Omental fat pad (tissue), 4 donors: ENCODE results near the gene IFFO2. TPM values are rescaled to one million over a fixed set of nuclear protein-coding genes. Genes with fewer than 3 reads are reported as not detected.

Experiments
- ATAC-seq: fragments of 150-250 bp; one replicate; pipeline ENCODE4 v1.9.1; 2016; ENCODE audit warnings: mild to moderate bottlenecking, moderate library complexity; ENCODE audit not compliant: low FRiP score
- DNase-seq: peaks from one replicate; pipeline ENCODE4 v3.0.0-alpha.2; 2019; ENCODE audit warnings: low spot score
- total RNA-seq, 4 donors: library from RNA; depleted of rRNA; stranded (reverse); fragments of >200 nt; gene quantifications; one replicate each; pipeline ENCODE4 v1.1.0, GENCODE V29; 2016
- TF ChIP-seq, protein P1 (sequence below), 3 donors: fragments of 450-650 bp; IDR thresholded peaks; one replicate each; pipeline ENCODE4 v1.5.1; 2016 to 2017; ENCODE audit warnings: antibody characterized with exemption in 3 of 3, mild to moderate bottlenecking in 3 of 3, moderate library complexity in 2 of 3

The IFFO2 gene
- total RNA-seq, 4 donors from 2014 or later: 2.3 to 12.9 (median 7.7) TPM

DNA sequence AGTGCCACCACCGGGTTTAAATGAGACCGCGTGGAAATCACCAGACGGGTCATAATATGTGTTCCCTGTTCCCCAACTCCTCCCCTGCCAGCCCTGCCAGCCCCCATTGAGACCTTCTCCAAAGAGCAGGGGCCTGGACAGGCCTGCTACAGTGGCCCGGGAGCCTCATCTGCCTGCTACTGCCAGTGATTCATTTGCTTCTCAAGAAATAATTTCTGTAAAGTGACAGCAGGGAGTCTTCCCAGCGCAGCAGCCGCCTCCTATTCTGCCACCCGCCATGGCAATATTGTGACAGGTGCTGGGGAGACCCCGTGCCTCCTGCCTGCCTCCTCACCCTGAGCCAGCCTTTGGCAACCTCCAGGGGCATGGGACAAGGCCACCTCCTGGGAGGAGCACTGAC, 8.9 kb downstream of the IFFO2 start:
- TF ChIP-seq, protein P1, sequence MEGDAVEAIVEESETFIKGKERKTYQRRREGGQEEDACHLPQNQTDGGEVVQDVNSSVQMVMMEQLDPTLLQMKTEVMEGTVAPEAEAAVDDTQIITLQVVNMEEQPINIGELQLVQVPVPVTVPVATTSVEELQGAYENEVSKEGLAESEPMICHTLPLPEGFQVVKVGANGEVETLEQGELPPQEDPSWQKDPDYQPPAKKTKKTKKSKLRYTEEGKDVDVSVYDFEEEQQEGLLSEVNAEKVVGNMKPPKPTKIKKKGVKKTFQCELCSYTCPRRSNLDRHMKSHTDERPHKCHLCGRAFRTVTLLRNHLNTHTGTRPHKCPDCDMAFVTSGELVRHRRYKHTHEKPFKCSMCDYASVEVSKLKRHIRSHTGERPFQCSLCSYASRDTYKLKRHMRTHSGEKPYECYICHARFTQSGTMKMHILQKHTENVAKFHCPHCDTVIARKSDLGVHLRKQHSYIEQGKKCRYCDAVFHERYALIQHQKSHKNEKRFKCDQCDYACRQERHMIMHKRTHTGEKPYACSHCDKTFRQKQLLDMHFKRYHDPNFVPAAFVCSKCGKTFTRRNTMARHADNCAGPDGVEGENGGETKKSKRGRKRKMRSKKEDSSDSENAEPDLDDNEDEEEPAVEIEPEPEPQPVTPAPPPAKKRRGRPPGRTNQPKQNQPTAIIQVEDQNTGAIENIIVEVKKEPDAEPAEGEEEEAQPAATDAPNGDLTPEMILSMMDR (IDR thresholded peaks at IDR 0.05): no peak
- ATAC-seq: no peak

DNA sequence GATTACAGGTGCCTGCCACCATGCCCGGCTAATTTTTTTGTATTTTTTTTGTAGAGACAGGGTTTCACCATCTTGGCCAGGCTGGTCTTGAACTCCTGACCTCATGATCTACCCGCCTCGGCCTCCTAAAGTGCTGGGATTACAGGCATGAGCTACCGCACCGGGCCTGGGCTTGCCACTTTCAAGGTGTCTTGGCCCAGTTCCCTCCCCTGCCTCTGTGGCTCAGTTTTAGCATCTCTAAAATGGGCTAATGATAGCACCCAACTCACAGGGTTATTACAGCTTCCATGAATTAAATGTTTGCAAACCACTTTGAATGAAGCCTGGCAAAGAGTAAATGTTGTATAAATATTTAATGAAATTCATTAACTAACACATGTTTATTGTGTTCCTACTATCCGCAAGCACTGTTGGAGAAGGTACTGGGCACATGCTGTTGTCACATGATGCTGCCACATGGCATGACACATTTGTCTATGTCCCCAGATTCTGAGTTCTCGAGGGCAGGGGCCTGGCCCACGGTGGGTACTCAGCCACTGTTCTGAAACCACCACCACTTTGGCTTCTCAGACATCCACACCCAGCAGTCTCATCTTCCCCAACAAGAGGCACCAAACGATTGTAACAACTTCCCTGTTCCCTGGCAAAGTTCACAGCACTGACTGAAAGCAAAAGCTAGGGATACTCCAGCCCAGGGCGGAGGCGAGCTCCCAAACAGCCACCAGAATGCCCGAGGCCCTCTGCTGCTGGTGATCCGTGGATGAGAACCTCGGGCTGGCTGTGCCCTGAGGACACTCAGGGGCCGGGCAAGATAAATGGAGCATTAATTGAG, 9.7 kb downstream of the IFFO2 start:
- no peak for ATAC-seq
- TF ChIP-seq, protein P1 (IDR thresholded peaks at IDR 0.05): no peak
- no peak for DNase-seq

More for the DNA sequence above, 8.9 kb downstream of the IFFO2 start:
- no peak for DNase-seq

DNA sequence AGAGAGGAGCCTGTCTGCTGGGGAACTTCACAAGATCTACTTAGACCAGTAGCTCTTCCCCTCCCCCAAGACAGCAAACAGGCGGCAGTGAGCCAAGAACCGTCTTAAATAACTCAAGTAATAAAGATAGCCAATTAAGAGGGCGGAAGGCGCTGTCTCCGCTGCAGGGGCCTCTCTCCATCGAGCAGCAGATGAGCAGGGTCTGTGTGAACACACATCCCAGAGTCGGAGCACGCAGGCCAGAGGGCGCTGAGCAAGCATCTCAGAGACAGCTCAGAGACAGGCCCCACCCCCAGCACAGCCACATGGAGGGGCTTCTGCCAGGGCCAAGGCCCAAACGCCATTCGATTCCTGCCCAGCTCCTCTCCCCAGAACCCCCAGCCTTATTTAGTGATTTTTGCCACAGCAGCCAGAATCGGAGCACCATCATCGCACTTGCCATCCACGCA, 11.1 kb downstream of the IFFO2 start:
- TF ChIP-seq, protein P1 (IDR thresholded peaks at IDR 0.05): no peak
- no peak for ATAC-seq
- DNase-seq: no peak

DNA sequence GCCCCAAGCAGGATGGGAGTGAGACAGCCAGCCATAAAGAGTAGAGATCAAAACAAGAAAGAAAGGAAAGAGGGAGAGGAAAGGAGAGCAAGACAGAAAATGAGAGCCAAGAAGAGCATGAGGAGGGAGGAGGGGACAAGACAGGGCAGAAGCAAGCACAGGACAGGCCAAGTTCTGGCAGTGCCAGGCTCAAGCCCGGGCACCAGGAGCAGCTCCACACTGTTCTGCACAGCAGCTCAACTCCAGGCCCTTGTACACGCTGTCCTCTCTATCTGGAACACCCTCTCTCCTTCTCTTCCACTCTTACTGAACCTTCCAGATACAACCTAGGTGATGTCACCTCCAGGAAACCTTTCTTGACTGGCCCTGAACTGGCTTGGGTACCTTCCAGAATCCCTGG, 11.7 kb downstream of the IFFO2 start:
- TF ChIP-seq, protein P1 (IDR thresholded peaks at IDR 0.05): no peak
- DNase-seq (no peak), ATAC-seq (no peak)

DNA sequence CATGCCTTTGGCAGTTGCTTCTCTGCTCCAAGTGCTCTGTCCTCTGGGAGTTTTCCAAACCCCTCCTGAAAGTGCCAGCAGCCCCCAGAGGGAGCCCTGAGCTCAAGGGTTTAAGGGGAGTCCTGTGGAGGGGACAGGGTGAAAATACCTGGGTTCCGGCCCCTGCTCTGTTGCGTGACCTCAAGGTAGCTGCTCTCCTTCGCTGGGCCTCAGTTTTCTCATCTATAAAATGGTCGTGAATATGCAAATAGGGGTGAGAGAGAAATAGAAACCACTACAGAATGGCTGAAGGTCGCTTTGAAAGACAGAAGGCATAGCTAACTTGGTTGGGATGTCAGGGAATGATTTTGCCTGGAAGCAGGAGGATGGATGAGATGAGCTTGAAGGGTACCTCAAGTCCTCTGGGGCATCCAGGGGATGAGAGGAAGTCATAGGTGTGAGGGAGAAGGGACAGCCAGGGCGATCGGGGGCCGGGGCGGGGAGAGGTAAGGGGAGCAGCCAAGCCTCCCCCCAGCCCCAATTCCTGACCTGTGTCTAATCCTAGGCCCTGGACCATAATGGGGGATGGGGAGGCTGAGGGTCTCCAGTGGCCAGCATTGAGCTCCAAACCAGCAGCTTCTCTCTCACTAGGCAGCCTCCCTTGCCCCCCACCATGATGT, 12.4 kb downstream of the IFFO2 start:
- TF ChIP-seq, protein P1 (IDR thresholded peaks at IDR 0.05): no peak
- DNase-seq: no peak
- no peak for ATAC-seq

DNA sequence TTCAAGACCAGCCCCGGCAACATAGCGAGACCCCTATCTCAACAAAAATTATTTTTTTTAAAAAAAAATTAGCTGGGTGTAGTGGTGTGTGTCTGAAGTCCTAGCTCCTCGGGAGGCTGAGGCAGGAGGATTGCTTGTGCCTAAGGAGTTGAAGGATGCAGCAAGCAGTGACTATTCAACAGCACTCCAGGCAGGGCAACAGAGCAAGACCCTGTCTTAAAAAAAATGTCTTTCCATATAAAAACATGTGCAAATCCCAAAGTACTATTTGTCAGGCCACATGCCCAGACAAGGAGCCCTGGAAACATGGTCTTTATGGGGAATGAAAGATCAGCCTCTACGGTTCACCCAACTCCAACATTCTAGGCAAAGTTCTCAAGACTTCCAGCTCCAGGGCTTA, 13.3 kb downstream of the IFFO2 start:
- ATAC-seq (no peak), DNase-seq (no peak)
- TF ChIP-seq, protein P1 (IDR thresholded peaks at IDR 0.05): no peak
